GM21619 (cell line): ENCODE data around the gene EMP3.

ENCODE experiments used
- ATAC-seq: cut with Tn5 transposase; IDR thresholded peaks from one replicate; pipeline ENCODE4 v1.9.1; 2021; ENCODE audit not compliant: unreplicated experiment

The EMP3 gene

DNA sequence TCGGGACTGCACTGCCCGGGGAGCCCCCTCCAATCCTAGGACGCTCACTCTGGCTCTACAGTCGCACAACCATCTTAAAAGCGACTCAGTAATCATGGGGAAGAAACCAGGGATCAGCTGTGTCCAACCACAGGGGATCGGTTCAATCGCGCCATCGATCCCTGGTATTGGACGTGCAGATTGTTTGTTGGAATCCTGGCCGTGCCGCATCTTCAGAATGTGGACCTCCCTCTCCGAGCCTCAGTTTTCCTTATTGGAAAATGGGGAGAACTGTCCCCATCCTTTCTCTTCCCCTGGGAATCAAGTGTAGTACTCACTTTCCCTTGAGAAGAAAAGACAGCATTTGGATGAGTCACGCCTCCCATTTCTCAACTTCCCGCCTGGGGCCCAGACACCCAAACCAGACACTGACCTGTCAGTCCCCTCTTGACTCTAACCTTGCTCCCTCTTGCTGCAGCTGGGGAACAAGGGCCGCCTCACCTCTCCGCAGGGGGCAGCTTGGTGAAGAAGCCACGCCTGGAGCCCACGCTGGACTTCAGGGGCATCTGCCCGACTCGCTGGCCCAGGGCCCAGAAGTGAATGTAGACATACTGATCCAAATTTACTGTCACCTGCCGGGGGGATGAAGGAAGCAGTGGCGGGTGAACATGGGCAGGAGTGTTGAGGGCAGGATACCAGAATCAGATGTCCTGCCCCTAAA lies 17.6 kb downstream of the EMP3 start:
- no peak for ATAC-seq

DNA sequence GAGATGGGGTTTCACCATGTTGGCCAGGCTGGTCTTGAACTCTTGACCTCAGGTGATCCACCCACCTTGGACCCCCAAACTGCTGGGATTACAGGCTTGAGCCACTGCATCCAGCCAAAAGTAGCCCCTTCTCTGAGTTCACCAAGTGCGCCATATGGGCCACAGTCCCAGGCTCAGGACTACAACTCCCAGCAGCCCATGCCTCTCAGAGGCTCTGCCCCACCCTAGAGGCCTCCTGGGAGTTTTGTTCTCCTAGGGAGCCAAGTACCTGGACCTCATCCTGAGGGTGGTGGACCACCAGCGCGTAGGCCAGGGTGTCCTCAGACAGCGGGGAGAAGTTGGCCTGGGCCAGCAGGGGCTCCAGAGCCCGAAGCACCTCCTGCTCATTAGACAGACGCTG lies 19.5 kb downstream of the EMP3 start:
- no peak for ATAC-seq

DNA sequence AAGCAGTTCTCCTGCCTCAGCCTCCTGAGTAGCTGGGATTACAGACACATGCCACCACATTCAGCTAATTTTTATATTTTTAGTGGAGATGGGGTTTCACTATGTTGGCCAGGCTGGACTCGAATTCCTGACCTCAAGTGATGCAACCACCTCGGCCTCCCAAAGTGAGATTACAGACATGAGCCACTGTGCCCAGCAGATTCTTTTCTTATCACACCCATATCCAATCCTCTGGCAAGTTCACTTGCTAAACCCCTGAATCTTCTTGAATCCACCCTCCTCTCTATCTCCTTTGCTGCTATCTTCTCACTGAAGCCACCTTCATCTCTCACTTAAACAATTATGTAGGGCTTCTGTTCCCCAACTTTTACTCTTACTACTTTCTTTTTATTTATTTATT lies 20.8 kb downstream of the EMP3 start:
- no peak for ATAC-seq

DNA sequence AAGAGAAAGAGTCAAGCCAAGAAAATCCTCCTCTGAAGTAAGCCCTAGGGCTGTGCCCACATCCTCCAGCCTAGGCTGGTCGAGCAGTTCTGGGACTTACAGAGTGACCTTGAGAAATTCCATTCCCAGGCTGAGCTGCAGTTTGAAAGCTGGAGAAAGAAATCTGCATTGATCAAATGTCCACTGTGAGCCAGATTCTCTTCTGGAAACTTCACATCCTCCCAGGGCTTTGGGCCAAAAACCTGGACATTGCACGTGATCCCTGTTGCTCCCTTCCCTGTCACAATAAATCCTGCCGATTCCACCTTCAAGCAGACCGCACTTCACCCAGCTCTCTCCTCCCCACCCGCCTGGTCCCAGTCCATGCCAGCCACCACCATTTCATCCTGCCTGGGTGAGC lies 22.7 kb downstream of the EMP3 start:
- ATAC-seq: no peak

DNA sequence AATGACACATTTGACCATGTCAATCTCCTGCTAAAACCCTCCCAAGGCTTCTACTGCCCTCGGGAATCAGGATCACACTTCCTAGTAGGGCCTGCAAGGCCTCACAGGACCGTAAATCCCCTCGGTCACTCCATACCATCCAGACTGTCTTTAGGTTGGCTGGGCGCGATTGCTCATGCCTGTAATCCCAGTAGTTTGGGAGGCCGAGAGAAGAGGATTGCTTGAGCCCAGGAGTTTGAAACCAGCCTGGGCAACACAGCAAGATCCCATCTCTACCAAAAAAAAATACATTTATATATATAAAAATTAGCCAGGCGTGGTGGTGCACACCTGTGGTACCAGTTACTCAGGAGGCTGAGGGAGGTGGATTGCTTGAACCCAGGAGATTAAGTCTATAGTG lies 23.4 kb downstream of the EMP3 start:
- ATAC-seq: no peak

DNA sequence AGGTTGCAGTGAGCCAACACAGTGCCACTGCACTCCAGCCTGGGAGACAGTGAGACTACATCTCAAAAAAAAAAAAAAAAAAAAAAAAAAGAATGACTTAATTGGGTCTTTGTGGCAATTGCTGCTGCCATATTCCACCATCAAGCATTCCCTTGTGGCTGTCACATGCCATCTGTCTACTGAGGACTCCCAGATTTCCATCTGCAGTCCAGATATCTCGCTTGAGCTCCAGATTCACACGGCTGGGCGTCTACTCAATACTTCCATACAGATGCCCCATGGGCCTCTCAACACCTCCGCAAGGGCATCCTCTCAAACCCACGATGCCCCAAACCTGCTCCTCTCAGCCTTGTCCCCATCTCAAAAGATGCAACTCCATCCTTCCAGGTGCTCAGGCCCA lies 25.5 kb downstream of the EMP3 start:
- ATAC-seq: no peak

DNA sequence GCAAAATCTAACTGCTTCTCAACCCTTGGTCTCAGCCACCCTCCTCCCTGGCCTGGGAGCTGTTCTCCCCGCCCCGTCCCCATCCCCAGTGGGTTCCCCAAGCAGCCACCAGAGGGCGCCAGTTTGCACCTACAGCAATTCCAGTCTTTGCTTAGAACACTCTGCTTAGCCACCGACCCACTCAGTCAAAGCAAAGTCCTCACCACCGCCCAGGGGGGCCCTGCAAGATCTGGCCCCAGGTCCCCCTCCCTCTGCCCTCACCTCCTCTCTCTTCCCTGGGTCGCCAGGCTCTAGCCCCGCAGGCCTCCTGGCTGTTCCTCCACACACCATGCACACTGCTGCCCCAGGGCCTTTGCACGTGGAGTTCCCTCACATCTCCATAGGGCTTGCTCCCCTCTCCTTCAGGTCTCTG lies 26.0 kb downstream of the EMP3 start:
- ATAC-seq: no peak

DNA sequence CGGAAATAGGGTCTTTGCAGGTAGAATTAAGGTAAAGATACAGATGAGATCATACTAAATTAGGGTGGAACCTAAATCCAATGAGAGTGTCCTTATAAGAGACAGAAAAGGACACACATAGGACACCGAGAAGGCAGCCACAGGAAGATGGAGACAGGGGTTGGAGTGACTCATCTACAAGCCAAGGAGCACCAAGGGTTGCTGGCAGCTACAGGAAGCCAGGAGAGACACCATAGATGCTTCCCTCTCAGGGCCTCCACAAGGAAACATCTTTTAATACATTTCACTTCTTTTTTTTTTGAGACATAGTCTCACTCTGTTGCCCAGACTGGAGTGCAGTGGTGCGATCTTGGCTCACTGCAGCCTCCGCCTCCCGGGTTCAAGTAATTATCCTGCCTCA lies 28.3 kb downstream of the EMP3 start:
- ATAC-seq: no peak

DNA sequence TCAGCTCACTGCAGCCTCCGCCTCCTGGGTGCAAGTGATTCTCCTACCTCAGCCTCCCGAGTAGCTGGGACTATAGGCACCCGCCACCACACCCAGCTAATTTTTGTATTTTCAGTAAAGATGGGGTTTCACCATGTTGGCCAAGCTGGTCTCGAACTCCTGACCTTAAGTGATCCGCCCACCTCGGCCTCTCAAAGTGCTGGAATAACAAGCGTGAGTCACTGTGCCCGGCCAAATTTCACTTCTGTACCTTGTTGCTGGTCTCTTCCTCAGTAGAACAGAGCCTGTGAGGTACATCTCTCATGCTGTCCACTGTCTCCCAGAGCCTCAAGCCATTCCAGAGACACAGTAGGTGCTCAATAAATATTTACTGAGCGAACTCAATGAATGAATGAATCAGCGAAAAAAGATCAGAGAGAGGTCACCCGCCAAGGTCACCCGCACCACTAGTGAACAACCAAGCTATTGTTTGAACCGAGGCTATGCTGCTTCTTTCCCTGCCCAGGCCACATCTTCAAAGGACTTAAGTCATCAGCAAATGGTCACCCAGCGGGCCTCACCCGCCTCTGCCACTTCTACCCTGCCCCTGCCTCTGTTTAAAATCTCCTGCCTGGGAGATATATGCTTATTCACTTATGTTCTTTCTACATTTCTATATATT lies 29.1 kb downstream of the EMP3 start:
- no peak for ATAC-seq

DNA sequence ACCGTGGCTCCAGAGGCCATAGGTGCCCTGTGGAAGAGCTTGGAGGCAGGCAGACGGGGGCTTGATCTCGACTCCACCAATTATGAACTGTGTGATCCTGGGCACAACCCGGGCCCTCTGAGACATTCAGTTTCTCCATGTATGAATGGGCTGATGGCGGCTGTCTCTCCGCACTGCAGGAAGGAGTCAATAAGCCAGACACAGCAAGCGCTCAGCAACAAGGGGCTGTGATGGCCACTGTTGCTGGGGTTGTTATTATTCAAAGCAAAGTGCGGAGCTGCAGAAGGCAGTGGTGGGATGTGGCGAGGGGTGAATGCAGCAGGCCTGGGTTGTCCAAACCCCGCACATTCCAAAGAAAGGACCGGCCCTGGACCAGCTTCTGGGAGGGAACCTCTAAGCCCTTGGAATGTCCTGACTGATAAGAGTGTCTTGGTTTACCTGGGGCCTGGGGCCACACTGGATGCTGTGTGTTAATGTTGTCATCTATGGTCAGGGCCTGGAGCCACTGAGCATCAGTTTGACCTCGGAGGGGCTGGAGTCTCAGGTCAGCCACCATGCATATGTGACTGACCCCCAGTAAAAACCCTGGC lies 30.1 kb downstream of the EMP3 start:
- ATAC-seq: no peak

DNA sequence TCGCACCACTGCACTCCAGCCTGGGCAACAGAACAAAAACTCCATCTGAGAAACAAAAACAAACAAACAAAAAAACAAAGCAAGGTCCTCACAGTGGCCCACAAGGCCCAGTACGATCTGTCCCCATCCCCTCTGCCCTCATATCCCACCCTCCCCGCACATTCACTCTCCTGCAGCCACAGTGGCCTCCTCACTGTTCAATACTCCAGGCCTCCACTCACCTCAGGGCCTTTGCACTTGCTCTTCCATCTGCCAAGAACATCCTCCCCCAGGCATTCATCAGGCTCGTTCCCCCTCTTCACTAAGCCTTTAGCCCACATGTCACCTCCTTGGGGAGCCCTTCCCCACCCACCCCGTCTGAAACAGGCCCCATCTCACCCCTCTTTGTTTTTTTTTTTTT lies 33.8 kb downstream of the EMP3 start:
- ATAC-seq: no peak

DNA sequence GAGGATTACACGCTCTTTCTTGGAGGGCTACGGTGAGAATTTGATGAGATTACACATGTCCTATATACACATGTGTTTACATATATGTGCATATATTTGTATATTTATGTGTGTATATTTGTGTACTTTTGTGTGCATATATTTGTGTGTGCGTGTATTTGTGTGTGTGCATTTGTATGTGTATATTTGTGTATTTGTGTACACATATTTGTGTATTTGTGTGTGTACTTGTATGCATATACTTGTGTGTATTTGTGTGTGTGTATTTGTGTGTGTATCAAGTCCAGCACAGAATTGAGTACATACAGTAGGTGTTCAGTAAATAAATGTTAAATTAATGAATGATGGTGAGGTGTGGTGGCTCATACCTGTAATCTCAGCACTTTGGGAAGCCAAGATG lies 36.6 kb downstream of the EMP3 start:
- ATAC-seq: no peak

DNA sequence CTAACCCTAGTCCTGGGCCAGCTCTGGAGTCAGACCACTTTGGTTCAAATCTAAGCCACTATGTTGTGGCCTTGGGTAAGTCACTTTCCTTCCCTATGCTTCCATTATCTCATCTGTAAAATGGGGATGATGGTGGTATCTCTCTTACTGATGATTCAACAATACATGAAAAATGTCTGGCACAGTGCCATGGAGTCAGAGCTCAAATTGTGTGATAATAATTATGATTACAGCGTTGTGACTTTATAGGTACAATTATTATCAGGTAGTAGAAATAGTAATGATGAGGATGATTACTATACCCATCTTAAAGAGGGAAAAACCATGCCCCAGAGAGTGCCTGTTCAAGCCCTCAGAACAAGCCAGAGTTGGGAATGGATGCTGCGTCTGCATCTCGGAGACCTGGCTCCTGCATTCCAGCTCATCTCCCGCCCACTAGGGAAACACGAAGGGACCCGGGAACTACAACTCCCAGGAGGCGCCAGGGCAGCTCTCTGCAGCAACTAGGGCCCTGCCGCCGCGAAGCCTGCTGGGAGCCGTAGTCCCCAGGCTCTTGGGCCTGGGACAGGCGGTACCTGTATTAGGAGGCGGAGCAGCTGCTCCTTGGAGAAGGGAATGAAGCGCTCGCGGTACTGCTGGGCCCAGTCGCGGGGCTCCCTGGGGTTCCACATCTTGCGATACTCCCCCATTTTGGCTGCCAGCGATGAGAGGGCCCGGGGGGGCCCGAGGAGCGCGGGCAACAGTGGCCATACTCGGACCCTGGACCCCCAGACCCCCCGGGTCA lies 37.6 kb downstream of the EMP3 start:
- ATAC-seq: peak; percentile 53

DNA sequence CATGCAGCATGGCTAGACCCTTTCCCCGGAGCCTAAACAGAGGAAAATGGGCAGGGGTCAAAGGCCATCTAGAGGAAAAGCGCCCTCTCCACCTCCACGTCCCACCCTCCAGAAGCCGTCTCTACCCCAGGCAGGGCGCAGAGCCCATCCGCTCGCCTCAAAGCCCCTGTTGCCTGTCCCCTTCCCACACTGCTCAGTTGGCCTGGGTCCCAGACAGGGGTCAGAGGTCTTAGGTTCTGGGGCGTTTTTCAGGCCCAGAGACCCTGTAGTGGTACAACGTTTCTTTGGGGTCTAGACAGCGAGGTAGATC lies 38.1 kb downstream of the EMP3 start:
- ATAC-seq: peak; percentile 6

DNA sequence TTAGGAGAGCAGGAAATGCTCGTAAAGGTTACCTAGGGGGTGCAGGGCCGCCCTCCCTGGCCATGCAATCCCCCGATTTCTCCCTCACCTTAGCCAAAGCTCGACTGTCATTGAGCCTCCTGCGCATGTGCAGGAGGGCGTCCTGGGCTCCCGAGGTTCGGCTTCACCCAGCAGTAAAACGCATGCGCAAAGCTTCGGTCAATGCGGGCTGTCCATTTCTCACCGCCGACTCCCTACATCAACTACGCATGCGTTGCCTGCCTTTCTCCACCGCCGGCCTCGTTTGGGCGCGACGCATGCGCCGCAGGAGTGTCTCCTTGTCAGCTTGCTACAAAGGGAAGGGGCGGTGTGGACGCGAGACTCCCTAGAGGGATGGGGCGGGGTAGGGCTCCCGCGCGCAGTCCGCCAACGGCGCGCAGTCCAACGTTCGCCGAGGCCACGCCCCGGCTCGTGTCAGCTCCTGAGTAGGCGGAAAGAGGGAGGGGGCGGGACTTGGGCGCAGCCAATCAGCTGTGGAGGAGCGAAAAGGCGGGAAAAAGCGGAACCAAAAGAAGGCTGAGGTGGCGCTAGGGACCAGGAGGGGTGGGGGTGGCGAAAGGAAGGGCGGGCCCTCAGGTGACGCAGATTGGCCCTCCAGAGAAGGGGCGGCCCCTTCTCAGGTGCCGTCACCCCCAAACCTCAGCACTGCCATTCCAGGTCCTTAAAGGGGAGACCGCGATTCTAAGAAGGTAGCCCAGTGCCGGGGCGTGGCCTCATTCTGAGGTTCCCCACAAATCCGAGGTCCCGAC lies 38.7 kb downstream of the EMP3 start, which contains the start of the genes SYNGR4 and TMEM143:
TSS of gene SYNGR4 (plus strand) at position 558 of the 788 bp plus-strand sequence. CDS start 1,476 bp downstream, outside the sequence.
TSS of gene TMEM143 (minus strand) at position 131 of the 788 bp plus-strand sequence. CDS start at position 111, 20 bp downstream.
- peak; percentile 80 for ATAC-seq

DNA sequence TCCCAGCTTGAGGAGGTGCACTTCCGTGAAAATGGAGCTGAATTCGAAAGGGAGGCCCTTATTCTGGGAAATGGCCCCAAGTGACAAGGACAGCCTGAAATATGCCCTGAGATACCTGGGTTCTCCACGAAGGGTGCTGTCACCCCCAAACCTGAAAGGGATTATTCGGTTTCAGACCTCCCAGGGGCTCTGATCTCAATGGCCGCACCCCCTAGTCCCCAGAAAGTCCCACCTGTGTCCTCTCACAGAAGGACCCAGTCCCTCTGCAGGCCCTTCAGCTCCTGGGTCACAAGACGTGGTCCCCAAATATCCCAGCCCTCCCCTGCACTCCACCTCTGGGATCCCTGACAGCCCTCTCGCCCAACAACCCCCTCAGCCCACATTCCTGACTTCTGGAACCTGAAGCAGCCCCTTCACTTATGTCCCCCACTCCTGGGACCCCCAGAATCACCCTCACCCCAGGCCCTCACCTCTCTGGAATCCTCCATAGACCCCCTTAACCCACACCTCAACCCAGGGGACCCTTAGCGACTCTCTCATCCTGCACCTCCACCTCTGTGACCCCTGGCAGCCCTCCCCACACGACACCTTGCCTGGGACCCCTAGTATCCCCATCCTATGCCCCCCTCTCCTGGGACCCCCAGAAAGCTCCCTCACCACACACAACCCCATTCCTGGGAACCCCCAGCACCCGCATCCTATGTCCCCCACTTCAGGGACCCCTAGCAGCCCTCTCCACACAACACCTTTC lies 39.4 kb downstream of the EMP3 start:
- no peak for ATAC-seq

DNA sequence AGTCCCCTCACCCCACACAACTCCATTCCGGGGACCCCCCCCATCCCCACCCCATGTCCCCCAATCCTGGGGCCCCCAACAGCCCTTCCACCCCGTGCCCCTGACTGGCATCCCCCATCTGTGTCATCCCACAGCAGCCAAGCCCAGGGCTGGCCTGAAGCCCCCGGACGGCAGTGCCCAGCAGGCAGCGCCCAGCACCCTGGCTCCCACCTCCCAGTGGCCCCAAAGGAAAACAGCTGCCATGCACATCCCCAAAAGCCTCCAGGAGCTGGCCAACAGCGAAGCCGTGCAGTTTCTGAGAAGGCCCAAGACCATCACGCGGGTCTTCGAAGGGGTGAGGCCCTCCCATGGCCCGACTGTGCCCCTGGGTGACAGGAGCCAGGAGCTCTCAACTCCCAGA lies 40.2 kb downstream of the EMP3 start:
- no peak for ATAC-seq

DNA sequence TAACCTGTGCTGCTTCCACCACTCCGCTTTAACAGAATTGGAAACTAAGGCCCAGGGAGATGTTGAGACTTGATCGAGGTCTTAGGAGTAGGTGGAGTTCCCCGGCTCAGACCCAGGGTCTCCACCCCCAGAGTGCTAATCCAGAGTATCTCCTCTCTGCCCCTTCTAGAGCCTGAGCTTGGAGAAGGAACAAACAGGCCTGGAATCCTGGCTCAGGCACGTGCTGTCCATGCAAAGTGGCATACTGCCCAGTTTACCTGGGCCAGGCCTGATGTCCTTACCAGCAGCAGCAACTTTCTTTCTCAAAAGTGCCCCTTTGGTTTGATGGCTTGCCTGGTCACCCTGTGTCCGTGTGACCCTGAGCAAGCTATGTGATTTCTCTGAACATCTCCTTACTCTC lies 42.5 kb downstream of the EMP3 start:
- no peak for ATAC-seq

DNA sequence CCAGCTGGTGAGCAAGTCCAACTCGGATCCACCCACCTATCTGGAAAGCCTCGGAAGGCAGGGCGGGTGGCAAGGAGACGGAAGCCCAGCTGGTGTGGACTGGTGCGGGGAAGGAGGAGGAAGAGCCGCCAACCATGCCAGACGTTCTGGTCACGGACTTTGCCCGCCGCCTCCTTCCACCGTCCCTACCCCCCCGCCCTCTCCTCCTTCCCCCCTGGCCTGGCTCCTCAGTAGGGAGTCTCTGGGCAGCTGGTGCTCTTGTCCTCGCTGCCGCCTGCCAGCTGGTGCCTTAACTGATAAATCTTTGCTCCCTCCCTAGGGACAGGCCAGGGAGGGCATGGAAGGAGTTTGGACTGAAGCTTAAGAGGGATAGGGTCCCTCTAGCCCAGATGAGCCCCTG lies 43.6 kb downstream of the EMP3 start:
- no peak for ATAC-seq

DNA sequence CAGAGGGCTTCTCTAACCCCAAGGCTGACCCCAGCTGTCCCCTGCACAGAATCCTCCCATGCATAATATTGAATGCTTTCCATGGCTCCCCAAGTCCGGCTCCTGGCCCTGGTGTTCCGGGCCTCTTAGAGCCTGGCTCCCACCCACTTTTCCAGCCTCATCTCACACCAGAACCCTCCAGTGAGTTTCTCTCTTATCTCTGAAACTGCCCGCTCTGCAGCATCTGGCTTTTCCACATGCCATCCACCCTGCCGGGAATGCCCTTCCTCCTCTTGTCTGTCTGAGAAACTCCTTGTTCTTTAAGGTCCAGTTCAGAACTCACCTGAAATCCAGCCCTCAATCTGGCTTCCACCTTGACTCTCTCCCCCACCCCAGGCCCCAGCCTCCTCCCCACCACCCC lies 45.6 kb downstream of the EMP3 start:
- ATAC-seq: no peak
